HG03045 (cell line): ENCODE data around the gene MAP1LC3A.

Source experiments
- ATAC-seq: cut with Tn5 transposase; IDR thresholded peaks from one replicate; pipeline ENCODE4 v1.9.1; 2021; ENCODE audit warnings: mild to moderate bottlenecking, moderate library complexity; ENCODE audit not compliant: unreplicated experiment

Gene MAP1LC3A

DNA sequence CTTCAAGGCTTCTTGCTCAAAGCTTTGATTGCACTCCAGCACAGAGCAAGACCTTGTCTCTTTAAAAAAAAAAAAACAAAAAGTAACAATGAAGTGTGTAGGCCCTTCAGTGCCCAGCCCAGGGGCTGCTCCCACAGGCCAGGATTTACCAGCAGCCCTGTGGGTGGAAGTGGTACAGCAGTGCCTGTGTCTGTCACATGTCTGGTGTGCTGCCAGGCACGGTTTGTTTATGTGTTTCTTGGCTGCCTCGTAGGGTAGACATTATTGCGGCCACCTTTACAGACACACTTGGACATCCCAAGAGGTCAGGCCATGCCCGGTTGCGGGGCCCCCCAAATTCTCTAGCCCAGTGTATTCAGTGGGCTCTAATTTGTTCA lies 29.6 kb upstream of the MAP1LC3A start:
- ATAC-seq: no peak

DNA sequence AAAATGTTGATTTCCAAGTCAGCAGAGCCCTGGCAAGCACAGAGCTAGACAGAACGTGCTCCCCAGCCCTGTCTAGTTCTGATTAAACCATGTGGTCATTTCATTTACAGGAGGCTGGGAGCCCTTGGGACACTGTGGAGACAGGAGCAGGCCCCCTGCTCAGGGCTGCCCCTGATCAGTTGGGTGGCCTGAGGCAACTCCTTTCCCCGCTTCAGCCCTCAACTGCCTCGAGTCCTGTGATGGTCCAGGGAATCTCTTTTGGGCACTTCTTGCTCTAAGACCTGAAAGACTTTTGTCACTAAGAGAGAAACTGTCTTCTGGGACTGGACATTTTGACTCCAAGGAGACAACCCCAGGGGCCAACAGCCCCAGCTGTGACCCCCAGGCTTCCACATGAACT lies 28.8 kb upstream of the MAP1LC3A start:
- ATAC-seq: no peak

DNA sequence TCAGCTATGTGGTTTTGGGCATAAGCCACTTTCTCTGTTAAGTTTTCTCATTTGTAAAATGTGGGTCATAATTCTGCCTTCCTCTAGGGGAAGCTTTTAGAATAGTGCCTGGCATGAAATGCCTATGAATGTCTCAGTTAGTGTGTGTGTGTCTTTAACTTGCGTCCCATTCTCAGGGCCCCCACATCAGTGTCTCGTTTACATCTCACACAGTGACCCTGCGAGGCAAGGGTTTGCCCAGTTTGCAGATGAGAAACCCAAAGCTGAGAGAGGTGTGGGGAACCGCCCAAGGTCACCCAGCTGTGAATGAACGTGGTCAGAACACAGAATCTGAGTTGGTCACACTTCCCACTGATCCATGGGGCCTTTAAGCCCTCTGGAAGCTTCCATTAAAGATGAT lies 28.2 kb upstream of the MAP1LC3A start:
- no peak for ATAC-seq

DNA sequence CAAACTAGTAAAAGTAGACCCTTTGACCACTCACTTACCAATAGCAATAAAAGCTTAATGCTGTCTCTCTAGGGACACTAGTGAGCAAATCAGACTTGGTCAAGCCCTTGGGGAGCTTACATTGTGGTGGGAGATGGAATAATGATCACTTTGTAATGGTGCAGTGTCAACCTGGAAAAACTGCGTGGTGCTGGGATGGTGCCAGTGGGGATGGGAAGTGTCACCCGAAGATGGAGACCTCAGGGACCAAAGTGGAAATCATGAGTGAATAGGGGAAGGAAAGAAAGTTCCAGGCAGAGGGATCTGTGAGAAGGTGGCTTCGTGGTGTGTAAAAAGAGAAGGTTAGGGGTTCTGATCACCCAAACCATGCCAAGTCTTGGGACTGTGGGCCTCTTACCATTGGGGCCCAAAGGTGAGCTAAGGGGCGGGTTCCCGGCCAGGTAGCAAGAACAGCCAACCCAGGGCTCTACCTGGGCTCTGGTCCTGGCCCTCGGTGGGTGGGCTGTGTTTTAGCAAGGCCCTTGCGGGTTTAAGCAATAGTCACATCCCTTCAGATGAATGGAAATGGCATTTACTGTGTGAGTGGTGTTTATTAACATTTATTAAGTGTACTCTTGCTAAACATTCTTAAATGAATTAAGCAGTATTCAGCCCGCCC lies 26.8 kb upstream of the MAP1LC3A start:
- ATAC-seq: no peak

DNA sequence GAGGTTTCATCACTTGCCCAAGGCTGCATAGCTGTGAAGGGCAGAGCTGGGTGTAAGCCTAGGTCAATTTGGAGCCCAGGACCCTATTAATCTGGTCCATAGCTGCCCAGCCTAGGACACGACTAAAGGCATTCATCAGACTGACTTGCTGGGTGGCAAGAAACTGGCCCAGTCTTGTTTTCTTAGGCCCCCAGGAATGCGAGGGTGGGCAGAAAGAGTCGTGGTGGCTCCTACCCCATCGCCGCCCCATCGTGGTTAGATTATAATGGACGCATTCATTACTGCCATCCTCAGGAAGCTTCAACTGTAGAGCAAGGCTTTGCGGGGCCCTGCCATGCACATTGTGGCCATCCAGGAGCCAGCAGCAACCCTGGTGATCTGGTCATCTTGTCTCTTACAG lies 26.2 kb upstream of the MAP1LC3A start:
- ATAC-seq: no peak

DNA sequence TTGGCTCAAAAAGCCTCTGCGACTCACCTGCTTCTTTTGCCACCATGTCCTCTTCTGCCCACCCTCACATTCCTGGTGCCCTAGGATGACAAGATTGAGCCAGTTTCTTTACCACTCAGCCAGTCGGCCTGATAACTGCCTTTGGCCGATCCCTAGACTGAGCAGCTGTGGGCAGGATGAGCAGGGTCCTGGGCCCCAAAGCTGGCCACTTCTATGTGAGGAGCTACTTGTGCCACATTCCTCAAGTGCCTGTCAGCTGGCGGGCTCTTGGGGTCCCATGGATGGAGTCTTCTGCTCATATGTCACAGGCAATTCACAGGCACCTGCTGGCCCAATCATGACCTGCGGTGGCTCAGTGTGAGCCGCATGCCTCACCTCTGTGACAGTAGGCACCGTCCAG lies 25.8 kb upstream of the MAP1LC3A start:
- ATAC-seq: no peak

DNA sequence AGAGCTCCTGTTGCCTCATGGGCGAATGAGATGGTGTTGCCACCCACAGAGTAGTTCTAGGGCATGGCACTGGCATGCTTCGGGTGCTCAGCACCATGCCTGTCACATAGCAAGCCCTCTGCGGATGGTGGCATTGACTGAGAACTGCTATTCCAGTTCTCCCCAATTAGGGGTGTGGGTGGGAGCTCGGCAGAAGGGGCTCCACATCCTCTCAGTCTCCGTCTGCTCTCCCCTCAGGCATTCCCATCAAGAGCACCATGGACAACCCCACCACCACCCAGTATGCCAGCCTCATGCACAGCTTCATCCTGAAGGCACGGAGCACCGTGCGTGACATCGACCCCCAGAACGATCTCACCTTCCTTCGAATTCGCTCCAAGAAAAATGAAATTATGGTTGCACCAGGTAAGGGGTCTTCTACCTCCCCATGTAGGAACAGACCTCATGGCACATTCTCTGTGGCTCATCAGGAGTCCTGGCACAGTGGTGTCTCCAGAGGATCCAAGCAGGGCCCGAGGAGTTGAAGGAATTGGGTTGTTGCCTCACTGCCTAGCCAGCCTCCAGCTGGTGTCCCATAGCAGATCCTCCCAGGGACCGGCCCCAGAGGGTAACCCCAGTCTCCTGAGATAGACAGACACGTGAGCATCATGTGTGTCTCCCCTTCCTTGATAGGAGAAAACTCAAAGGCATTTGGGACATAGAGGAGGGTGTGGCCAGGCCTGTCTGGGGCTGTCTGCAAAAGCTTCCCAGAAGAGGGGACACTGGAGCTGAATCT lies 23.9 kb upstream of the MAP1LC3A start:
- ATAC-seq: no peak

DNA sequence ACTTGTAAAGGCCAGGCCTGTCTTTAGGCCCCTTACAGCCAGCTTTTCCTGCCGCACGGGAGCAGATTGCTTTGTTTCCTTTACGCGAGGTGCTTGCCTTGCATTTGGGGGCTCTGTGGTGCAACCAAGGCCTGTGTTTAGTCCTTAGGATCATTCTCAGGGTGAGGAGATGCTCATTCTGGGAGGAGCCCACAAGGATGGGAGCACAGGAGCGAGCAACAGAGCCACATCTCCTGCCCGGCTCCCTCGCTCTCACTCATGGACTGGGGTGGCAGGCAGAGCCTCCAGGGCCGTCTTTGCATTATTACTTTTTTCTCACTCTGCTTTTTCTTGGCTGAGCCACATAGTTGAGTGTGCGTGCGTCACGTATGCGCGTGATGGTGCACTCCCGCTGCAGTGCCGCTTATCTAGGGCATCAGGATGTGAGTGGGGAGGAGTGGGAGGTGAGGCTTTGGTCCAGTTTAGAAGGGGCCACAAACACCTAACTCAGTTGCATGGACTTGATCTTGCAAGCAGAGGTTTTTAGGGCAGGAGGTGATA lies 23.1 kb upstream of the MAP1LC3A start:
- ATAC-seq: no peak

DNA sequence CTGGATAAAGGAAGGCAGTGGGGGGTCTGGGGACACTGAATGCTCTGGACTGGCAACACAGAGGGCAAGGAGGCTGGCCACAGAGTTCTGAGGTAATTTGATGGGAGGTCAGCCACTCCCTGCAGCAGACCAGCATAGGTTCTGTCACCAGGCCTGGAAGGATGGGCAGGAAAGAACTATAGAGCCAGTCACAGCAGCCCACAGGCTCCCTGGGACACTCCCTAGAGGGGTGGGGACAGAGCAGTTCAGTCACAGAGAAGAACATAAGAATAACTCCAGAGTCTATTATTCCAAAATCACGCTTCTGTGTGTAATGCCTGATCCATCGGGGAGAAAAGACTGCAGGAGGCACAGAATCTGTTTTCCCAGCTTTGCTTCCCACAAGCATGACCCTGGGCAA lies 22.7 kb upstream of the MAP1LC3A start:
- ATAC-seq: no peak

DNA sequence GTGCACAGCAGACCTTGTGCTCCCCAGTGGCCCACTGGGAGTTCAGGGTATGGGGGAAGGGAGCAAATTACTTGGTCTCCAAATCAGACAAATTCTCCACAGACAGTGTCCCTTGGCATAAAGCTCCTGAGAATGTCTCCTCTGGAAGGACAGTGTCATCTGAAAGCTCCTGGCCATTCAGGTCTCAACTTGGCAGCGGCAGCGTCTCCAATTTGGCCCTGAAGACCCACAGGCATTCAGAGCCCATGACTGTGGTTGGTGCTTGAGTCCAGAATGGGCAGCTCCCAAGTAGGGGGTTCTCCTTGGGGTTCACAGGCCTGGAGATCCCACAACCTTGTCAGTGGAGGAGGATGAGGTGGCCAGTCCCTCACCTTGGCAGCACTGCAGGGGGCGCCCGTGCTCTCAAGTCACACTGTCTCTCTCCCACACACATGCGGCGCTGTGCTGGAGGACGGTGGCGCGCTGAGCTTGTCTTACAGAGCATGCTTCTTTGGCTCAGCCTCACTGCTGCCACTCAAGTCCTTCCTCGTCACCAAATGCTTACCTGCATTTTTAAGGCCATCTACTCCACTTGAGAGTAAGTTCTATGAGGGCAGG lies 21.6 kb upstream of the MAP1LC3A start:
- ATAC-seq: no peak

DNA sequence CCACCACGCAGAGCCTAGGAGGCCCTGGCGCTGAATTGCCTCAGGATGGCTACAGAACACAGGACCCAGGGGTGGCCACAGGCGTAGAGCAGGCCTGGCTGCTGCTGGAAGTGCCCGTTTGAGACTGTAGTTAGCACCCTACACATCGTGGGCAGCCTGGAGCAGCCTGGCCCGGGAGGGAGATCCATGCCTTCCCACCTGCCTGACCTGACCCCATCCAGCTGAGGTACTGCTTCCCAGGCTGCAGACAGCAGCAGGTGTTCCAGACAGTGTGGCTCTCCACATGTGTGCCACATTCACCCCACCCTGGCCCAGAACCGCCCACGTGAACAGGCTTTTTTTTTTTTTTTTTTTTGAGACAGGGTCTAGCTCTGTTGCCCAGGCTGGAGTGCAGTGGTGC lies 20.9 kb upstream of the MAP1LC3A start:
- no peak for ATAC-seq

DNA sequence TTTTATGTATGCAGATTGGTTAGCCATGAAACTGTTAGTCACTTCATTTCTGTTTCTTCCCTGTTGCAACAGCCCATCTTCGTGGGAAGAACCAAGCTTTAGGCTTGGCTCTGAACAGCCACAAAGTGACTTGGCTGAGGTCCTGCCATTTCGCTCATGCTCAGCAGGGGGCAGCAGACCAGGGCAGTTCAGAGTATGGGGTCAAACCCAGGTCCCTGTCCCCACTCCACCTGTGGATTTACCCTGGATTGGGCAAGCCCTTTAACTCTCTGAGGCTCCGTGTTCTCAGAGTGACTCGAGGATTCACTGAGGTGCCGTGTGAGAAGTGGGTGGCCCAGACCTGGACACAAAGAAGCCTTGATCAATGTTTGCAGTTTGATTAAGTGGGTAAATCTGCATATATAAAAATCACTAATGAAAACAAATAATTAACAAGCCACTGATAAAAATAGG lies 19.8 kb upstream of the MAP1LC3A start:
- ATAC-seq: no peak

DNA sequence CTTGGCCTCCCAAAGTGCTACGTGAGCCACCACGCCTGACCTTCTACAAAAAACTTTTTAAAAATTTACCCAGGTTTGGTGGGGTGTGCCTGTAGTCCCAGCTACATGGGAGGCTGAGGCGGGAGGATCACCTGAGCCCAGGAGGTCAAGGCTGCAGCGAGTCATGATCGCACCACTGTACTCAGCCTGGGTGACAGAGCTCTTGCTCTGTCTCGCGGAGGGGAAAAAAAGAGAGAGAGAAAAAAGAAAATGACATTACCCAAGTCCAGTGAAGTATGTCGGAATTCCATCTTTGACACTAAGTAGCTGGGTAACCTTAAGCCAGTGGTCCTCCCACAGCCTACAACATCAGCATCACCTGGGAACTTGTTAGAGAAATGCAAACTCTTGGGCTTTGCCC lies 18.8 kb upstream of the MAP1LC3A start:
- ATAC-seq: no peak

DNA sequence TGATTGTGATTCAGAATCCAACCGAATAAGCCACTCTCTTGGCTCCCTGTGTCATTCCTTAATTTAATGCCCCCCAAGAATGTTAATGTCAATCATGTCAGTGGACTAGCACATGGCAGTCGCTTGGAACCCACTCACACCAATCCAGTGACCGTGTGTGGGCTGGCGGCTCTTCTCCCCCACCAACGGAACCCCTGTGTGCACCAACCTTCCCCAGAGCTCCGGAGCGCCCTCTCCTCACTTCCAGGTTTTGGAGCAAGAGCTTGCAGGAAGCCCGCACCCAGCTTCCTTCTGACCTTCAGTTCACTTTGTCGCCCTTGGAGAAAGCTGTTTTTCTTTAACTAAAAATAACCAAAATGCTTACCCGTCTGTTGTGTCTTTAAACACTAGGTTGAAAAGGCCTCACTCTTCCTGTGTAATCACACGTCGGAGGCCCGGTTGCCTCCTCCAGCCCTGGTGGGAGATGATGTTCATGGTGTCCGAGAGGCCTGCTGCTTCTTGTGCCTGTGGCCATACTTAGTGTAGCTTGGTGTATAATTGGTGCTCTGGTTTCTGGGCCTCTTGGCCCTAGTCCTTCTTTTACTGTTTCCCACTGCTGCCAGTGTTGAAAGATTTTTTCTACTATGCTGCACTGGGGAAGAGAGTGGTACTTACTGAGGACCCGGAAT lies 17.8 kb upstream of the MAP1LC3A start:
- no peak for ATAC-seq

DNA sequence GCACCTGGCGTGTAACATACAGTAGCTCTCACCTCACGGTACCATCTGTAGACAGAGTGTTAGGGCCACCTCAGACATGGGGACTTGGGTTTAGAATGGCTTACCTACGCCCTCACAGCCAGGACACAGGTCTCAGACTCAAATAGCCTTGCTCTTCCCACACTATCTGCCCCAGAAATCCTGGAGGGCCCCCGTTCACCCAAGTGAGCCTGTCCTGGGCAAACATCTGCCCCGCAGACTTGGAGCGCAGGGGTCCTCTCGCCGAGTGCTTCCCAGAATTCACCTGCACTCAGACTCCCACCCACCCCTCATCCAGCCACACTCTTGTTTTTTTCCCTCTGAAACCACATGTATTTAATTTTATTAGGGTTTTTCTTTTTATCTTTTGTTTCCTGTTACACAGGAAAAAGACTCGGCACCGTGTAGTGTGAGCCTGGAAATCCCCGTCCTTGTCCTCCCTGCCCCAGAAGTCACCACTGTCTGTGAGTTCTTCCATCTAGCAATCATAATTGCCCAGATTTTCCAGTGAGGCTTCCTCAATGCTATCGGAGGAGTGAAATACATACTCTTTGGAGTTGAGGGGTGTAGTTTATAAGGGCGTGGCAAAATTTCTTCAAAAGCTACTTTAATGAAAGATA lies 17.1 kb upstream of the MAP1LC3A start:
- ATAC-seq: no peak

DNA sequence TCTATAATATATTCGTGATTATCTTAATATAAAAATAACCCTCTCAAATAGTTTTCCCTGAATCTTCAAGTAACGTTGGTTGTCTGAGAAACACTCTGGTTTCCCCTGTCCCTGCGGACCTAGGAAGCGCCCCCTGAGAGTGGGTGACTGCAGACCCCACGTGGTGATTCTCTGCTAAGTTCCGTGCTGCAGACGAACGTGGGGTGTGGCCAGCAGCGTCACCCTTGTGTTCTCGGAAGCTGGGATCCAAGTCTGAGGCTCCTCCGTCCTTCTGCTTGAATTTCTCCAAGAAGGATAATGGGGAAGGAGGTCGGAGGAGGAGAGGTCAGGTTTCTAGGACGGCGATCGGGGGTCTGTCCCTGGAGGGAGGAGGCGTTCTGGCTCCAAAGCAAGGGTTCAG lies 16.6 kb upstream of the MAP1LC3A start:
- no peak for ATAC-seq

DNA sequence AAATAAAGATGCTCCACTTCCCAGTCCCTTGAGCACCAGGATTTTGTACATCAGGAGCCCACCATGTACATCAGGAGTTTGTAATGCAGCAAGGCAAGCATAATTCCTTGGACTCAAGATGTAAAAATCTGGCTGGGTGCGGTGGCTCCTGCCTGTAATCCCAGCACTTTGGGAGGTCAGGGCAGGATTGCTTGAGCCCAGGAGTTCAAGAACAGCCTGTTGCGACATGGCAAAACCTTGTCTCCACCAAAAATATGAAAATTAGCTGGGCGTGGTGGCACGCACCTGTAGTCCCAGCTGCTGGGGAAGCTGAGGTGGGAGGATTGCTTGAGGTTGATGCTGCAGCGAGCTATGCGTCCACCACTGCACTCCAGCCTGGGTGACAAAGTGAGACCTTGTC lies 16.1 kb upstream of the MAP1LC3A start:
- no peak for ATAC-seq

DNA sequence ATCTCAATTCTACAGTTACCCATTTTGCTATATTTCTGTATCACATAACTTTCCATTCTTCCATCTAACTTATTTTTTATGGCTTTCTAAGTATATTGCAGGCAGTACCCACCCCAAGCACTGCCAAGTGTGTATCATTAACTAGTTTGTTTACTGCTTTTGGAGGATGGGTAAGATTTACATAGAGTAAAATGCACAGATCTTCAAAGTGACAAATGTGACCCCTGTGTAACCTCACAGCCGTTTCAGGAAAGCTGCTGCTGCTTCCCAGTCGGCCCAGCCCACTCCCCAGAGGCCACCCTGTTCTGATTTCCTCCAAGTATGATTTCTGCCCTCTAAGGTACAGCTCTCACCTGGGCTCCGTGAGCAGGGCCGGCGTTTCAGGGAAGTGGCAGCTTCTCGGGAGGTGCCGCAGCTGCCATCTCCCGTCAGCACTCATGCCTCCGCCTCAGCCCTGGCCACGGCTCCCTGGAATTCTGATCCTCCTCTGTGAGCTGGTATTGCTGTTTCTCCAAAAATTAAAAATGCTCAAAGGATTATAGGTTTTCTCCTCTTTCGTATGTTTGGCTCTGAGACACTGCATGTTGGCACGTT lies 15.0 kb upstream of the MAP1LC3A start:
- no peak for ATAC-seq

DNA sequence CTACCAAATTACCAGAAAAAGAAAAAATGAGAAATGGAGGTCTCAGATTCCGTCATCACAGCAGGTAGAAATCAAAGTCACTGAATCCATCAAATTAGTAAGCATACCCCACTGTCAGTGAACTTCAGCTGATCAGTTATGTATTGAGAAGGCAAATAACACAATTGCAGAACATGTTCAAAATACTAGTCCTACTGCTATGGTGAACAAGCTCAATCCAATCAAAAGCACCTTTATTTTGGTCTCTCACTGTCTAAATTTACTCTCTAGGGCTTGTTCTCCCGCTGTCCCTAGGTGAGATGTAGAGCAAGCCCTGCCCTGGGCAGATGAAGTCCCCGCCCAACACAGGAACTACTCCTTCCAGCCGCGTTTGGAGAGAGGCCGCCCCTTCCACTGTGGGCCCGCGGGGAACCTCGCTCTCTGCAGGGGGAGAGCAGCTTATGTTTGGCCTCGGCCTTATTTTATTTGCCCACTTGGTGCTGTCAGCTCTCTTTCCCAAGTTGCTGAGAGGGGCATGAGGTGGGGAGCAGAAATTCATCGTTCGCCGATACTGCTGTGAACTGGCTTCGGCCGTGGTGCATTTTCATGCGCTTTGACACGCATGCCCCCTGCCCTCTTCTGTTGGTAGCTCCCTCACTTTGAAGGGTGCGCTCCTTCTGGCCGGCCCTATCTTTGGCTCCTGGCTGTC lies 14.3 kb upstream of the MAP1LC3A start:
- no peak for ATAC-seq

DNA sequence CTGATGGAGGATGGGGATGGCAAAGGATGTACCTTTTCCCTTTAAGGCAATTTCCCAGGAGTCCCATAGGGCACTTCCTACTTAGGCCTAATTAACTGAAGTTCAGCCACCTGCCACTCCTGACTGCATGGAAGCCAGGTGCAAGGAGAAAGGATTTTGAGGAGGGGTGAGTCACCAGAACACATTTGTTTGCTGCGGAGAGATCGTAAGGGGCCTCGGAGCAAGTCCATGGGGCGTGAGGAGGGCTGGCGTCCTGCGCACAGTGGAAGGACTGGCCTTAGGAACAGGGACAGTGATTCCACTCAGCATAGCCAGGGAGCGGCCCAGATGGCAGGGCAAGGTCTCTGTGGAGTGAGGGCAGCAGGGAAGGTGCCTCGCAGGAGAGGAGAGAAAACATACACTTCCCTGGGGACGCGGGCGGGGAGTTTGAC lies 11.8 kb upstream of the MAP1LC3A start:
- no peak for ATAC-seq
